ENCODE measurements around the gene OR11A1. TPM values are rescaled to one million over a fixed set of nuclear protein-coding genes. Genes with fewer than 3 reads are reported as not detected.

Gene OR11A1
- total RNA-seq: not detected

DNA sequence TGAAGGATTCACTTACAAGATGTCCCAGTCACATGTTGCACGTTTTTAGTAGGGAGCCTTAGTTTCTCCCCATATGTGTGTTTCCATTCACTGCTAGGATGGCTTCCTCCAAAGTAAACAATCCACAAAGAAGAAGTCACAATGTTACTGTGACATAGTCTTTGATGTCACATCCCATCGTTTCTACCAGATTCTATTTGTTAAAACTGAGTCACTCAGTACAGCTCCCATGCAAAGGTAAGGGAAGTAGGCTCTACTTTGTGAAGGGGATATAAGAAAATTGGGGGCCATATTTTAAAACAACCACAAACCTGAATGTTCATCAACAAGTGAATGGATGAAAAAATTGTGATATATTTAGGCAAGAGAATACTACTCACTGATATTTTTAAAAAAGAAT, at the start of gene OR11A1, which contains the start of gene OR2H1:
Gene OR11A1 (minus strand): TSS at position 101 of the 400 bp plus-strand sequence. CDS start 29,430 bp downstream, outside the sequence.
Gene OR2H1 (plus strand): TSS at position 185 of the 400 bp plus-strand sequence. CDS start 4,615 bp downstream, outside the sequence.
- no peak for ATAC-seq

GRCh38 chr6:29506446-29507067, 49.7 kb upstream of the OR11A1 start:
- no peak for ATAC-seq

DNA sequence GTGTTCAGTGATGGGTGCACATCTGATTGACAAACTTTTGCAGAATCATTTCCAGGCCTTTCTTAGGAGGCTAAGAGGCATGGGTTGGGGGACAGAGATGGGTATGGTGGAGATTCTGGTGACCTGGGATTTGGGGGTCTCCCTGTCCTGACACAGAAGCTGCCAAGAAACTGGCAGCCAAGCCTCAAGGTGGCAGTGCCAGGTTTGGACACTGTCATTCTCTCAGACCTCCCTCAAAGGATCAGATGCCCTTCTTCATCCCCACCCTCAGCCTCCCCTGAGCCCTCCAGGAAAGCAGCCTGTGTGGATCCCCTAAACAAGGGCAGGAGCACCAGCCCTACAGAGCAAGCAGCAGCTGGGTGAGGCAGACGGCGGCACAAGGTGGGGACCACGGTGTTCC, 48.9 kb upstream of the OR11A1 start:
- ATAC-seq: no peak

GRCh38 chr6:29504961-29505360, 48.1 kb upstream of the OR11A1 start:
- no peak for ATAC-seq

DNA sequence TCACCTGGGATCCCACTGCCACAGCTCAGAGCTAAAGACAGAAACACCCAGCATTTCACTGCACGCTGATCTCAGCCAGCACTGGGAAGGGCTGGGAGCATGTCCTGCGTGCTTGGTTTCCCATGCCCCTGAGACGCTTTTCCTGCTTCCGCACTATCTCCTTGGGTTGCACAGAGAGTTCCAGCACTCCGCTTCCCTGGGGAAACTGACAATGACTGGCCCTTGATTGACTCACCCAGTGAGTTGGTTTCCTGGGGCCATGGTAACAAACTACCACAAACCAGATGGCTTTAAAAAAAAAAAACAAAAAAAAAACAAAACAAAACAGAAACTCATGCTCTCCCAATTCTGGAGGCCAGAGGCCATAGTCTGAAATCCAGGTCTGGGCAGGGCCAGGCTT, 45.7 kb upstream of the OR11A1 start:
- ATAC-seq: no peak

DNA sequence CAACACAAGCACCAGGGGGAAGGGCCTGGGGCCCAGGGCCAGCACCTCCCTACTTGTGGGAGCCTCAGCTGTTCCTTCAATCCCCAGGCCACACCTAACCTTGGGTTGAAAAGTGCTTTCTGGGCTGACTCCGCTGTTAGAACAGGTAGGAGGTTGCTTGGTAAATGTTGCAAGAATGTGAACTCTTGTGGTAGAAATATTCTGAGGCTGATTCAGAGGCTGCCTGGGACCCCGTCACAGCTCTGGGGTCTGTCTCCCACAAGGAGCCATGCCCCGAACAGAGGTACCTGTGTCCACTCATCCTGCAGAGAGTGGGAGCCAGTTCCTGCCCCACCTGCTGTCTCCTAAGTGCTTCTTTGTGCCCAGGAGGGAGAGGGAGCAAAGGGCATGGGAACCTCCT, 45.3 kb upstream of the OR11A1 start:
- ATAC-seq: no peak

DNA sequence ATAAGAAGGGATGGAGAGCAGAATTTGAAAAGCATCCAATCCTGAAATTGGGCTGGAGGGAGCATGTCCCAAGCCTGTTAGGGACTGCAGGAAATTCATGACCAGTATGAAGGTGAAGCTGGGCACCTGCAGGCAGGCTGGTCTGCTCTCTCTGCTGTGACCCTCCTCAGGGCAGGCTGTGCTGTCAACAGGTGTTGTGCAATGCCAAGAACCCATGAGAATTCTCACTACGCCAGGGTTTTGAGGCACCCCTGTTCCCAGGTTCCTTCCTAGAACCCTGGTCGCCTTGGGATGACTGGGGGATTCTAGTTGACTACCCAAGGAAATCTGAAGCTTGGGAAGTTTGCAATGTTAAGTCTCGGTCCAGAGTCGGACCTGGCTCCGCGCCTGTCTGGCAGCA, 44.2 kb upstream of the OR11A1 start:
- ATAC-seq: no peak

DNA sequence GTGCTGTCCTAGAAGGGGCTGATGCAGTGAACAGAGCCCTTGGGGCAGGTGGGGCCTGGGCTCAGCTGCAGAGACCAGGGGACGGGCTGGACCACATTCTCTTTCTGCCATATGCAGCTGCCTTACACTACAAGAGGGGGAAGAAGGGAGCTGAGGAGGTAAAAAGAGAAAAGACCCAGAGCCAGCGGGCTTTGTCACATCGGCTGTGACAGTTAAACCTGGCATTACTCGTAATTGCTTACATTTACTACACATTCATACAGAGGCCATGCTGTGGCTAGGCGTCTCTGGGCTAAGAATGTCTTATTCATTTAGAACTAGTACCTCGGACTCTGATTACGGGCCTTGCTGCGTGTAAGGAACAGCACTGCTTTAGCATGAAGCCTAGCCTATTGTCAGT, 43.7 kb upstream of the OR11A1 start:
- ATAC-seq: no peak

- no peak for ATAC-seq
Measured at GRCh38 chr6:29499704-29500103, 42.8 kb upstream of the OR11A1 start.

GRCh38 chr6:29496961-29497360, 40.1 kb upstream of the OR11A1 start:
- ATAC-seq: no peak

GRCh38 chr6:29495571-29495970, 38.7 kb upstream of the OR11A1 start:
- no peak for ATAC-seq

GRCh38 chr6:29494131-29494530, 37.3 kb upstream of the OR11A1 start:
- ATAC-seq: no peak

DNA sequence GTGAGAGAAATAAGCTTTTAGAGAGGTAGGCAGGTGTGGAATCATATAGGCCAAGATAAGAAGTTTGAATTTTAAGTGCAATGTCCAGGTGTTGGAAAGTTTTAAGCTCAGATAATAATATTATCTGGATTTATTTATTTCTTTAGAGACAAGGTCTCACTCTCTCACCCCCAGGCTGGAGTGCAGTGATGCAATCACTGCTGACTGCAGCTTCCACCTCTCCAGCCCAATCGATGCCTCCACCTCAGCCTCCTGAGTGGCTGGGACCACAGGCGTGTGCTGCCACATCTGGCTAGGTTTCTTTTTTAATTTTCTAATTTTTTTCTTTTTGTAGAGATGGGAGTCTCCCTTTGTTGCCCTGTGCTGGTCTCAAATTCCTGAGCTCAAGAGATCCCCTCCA, 36.4 kb upstream of the OR11A1 start:
- ATAC-seq: no peak

DNA sequence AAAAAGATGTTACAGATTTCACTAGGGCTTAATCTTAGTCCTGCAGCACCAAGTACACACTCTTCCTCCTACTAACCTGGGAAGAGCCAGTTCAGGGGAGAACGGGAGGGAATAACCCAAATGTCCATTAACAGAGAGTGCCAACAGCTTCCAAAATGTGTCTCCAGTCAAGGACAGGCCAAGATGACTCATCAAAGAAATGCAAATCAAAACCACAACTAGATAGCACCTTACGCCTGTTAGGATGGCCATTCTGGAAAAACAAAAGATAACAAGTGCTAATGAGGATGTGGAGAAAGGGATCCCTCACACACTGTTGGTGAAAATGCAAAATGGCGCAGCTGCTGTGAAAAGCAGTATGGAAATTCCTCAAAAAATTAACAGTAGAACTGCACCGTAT, 34.7 kb upstream of the OR11A1 start:
- ATAC-seq: no peak

DNA sequence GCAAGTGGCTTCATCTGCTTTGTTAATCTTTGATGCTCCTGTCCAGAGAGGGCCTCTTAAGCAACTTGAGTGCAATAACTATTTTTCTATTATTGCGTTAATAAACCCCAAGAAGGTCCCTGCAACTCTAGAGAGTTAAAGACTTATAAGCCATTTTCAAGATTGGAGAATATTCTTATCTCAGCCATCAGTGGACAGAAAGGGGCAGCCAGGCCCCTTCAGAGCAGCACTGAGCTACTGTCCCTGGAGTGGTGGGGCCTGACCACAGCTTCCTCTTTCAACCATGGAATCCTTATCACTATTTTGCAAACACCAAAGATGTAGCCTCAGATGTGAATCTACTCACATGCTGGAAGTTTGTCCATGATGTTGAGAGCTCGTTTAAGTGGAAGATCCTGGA, 33.7 kb upstream of the OR11A1 start:
- no peak for ATAC-seq

DNA sequence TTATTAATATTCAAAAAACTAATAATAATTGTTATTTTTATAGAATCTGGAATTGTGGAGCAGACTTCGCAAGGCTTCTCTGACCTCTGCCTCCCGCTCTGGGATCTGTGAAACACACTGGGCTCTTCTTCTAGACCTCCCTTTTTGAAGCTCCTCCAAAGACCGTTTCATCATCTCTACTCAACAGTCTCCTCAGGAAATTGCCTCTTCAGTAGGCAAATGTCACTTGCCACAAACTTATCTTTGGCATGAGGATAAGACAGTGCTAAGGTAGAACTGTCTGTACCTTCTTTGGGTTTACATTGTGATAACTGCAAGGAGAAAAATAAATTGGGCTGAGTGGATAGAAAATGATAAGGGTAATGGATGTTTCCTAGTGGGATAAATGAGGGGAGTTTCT, 33.2 kb upstream of the OR11A1 start:
- no peak for ATAC-seq

DNA sequence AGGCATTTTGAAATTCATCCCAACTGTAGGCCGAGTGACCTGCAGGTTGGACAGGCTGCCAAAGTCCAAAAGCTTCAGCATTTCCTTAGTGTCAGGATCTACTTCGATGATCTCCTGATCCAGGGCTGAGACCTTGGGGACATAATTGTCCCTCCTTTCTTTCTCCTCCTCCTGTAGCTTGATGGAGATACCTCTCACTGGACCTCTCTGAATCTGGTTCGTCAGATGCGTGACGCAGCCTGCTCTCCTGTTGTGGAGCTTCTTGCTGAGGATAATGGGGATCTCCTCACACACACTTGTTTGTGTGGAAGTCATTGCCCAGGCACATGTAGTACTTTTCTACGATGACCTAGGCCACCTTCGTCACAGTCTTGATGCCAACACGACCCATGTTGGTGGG, 32.4 kb upstream of the OR11A1 start:
- ATAC-seq: no peak

DNA sequence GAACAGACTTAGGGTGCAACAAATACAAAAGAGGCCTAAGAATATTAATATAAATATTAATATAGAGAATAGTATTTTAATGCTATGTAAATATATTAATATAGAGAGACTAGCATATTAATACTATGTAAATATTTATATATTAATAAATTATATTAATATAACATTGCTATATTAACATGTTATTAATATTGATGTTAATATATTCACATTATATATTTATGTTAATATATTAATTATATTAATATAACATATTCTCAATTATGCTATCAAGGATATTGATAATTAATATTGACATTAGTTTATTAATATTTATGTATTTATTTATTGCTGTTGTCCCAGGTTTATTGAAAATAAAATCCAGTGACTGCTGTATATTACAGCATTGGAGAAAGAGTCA, 32.0 kb upstream of the OR11A1 start:
- ATAC-seq: no peak

- no peak for ATAC-seq
Measured at GRCh38 chr6:29487660-29488059, 30.8 kb upstream of the OR11A1 start, which contains the start of gene MAS1L. MAS1L (minus strand) TSS chr6:29487956; CDS start chr6:29487902, 54 bp downstream.

DNA sequence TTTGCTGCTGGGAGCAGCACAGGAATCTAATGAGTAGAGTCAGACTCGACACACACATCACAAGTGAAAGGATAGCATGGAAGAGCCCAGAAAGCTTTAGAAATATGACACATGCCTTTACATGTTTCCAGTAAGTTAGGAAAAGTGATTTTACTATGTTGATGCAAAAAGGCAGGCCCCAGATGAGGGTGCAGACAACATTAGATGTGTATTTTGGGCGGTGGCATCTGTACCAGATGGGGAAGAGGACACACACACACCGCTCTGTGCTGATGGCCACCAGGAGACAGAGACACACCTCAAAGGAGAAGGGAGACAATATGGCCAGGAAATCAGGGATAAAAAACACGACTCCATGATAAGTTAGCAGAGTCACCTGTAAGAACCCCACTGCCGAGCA, 30.3 kb upstream of the OR11A1 start:
- ATAC-seq: no peak

GRCh38 chr6:29486577-29486976, 29.7 kb upstream of the OR11A1 start:
- ATAC-seq: no peak

- ATAC-seq: no peak
Measured at GRCh38 chr6:29483735-29484134, 26.9 kb upstream of the OR11A1 start.

DNA sequence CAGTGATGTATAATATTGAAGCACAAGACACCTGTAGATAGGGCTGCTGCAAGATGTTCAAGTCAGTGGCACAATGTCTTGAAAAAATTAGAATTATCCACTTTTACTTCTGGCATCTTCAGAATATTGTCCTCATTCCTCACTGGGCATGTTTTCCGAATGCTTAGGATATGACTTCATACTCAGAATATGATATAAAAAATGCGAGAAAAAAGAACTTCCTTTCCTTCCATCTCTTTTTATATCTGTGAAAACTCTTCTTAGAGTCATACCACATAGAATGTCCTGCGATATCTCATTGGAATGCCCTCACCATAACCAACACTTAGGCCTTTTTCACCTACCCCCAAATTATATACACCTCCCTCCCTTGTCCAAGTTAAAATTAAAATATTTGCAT, 26.3 kb upstream of the OR11A1 start:
- ATAC-seq: no peak

DNA sequence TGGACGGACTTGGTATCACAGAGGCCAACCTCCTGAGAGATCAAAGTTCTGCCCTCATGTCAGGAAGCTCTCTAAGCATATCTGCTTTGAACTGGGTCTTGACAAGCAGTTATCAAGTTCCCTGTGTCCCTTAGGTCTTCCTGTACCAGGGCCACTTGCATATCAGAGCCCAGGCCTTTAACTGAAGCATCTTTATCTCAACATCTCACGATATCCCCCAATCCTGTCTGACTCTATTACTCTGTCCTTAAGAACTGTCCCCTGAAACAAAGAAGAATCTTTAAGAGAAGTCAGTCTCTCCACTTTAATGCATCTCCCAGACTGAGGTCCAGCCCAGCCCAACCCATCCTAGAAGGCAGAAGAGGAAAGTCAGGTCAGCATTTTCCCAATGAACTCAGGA, 22.7 kb upstream of the OR11A1 start:
- no peak for ATAC-seq

- no peak for ATAC-seq
Measured at GRCh38 chr6:29478740-29479139, 21.9 kb upstream of the OR11A1 start.
